K562 (cell line): ENCODE data around the gene ELK4. TPM values are rescaled to one million over a fixed set of nuclear protein-coding genes. Genes with fewer than 3 reads are reported as not detected.

Experiments used
- ADNP ChIP-seq: fragments of 200-800 bp; sonication (Bioruptor generic); IDR thresholded peaks from 2 replicates; pipeline ENCODE4 v1.6.1; 2016; ENCODE audit warnings: missing genetic modification characterization, missing compliant biosample characterization
- BACH1 ChIP-seq: fragments of 200-800 bp; sonication (Bioruptor generic); IDR thresholded peaks from 2 replicates; pipeline ENCODE4 v1.6.1; 2016; ENCODE audit warnings: missing genetic modification characterization, missing compliant biosample characterization
- CTBP1 ChIP-seq: fragments of 450-650 bp; IDR thresholded peaks from 2 replicates; pipeline ENCODE4 v1.6.1; 2016; ENCODE audit warnings: borderline replicate concordance
- CXXC5 ChIP-seq: fragments of 250-450 bp; sonication (Bioruptor Pico); IDR thresholded peaks from 2 replicates; pipeline ENCODE4 v1.8.0; 2022; ENCODE audit warnings: inconsistent platforms, mild to moderate bottlenecking, moderate library complexity
- ETV5 ChIP-seq: sonication (generic); formaldehyde crosslinking; IDR thresholded peaks from 2 replicates; pipeline ENCODE4 v1.4.0; 2020; ENCODE audit warnings: low read depth, mild to moderate bottlenecking, missing genetic modification reagents
- HDAC1 ChIP-seq, 2 experiments: fragments of 450-650 bp; IDR thresholded peaks; 2 replicates each; pipeline ENCODE4 v1.6.1; 2016 to 2017; ENCODE audit warnings: inconsistent platforms in 1 of 2, mild to moderate bottlenecking in 1 of 2, moderate library complexity in 1 of 2
- HDAC2 ChIP-seq: fragments of 450-650 bp; IDR thresholded peaks from 2 replicates; pipeline ENCODE4 v1.6.1; 2016; ENCODE audit warnings: mild to moderate bottlenecking
- HMGN3 ChIP-seq: IDR thresholded peaks from 2 replicates; pipeline ENCODE4 v1.6.1; 2011; ENCODE audit warnings: borderline replicate concordance, low read depth, mild to moderate bottlenecking, mixed read lengths, low read length; ENCODE audit not compliant: insufficient read length; ENCODE audit errors: extremely low read depth
- NRF1 ChIP-seq, 2 experiments: fragments of 450-650 bp; IDR thresholded peaks in 1 of 2; conservative IDR thresholded peaks in 1 of 2; 2 replicates each; pipeline ENCODE4 v1.6.1; 2014; ENCODE audit warnings: mild to moderate bottlenecking in 2 of 2
- RAD21 ChIP-seq, 2 experiments: fragments of 250-450 bp in 1 of 2; fragments of 450-650 bp in 1 of 2; sonication (Bioruptor Pico) in 1 of 2; formaldehyde crosslinking in 1 of 2; IDR thresholded peaks in 1 of 2; conservative IDR thresholded peaks in 1 of 2; 2 replicates each; pipeline versions ENCODE4 v1.4.0 to v1.8.0; 2020 to 2022; ENCODE audit warnings: mild to moderate bottlenecking in 2 of 2, moderate library complexity in 1 of 2
- RBFOX2 ChIP-seq: fragments of 200-400 bp; formaldehyde crosslinking; IDR thresholded peaks from 2 replicates; pipeline ENCODE4 v1.6.1; 2017; ENCODE audit warnings: low read depth, mild to moderate bottlenecking, low read length, moderate library complexity
- RCOR1 ChIP-seq, 2 experiments: IDR thresholded peaks; 2 replicates each; pipeline ENCODE4 v1.6.1; 2012; ENCODE audit warnings: low read depth in 2 of 2, low read length in 2 of 2, borderline replicate concordance in 1 of 2, improper control_type of control experiment in 1 of 2
- SMC3 ChIP-seq: conservative IDR thresholded peaks from 2 replicates; pipeline ENCODE4 v1.6.1; 2011; ENCODE audit warnings: low read depth, low read length, improper control_type of control experiment; ENCODE audit not compliant: insufficient read depth
- SUPT5H ChIP-seq: fragments of 450-650 bp; IDR thresholded peaks from 2 replicates; pipeline ENCODE4 v1.6.1; 2016
- TOE1 ChIP-seq, 2 experiments: fragments of 450-650 bp in 1 of 2; sonication (generic) in 1 of 2; formaldehyde crosslinking in 1 of 2; IDR thresholded peaks; 2 replicates each; pipeline versions ENCODE4 v1.7.1 to v1.8.0; 2016 to 2022; ENCODE audit warnings: borderline replicate concordance in 2 of 2, mild to moderate bottlenecking in 2 of 2, antibody characterized with exemption in 1 of 2, inconsistent platforms in 1 of 2, low read depth in 1 of 2, missing genetic modification reagents in 1 of 2, moderate library complexity in 1 of 2
- ZFX ChIP-seq: sonication (generic); formaldehyde crosslinking; IDR thresholded peaks from 2 replicates; pipeline ENCODE4 v1.8.0; 2022; ENCODE audit warnings: mild to moderate bottlenecking, missing genetic modification reagents, moderate library complexity
- polyA plus RNA-seq, 8 experiments: library from polyadenylated mRNA; depleted of rRNA in 4 of 8; stranded (reverse) in 5 of 8; unstranded in 3 of 8; fragments of >200 nt; fragmentation: Nextera tagmentation in 2 of 8; fragmentation: Illumina TruSeq in 1 of 8; extraction: Ambion mirVana in 2 of 8; extraction: Trizol in 1 of 8; gene quantifications; 2 replicates each; pipeline versions ENCODE4 v1.2.1 to v1.2.3, GENCODE V29; 2011 to 2014; ENCODE audit warnings: inconsistent platforms in 1 of 8, missing spikeins in 1 of 8
- total RNA-seq, 7 experiments: library from RNA; depleted of rRNA in 6 of 7; stranded (reverse); fragments of >200 nt in 6 of 7; fragmentation: Illumina TruSeq in 2 of 7; extraction: Trizol in 2 of 7; gene quantifications; 2 replicates each; pipeline versions ENCODE4 v1.2.1 to v1.2.3, GENCODE V29; 2011 to 2021; ENCODE audit warnings: low replicate concordance in 1 of 7
- TF ChIP-seq, protein P1 (sequence below): sonication (generic); formaldehyde crosslinking; IDR thresholded peaks from 2 replicates; pipeline ENCODE4 v1.8.0; 2022; ENCODE audit warnings: mild to moderate bottlenecking, missing genetic modification reagents
- TF ChIP-seq, protein P2 (sequence below): sonication (generic); formaldehyde crosslinking; IDR thresholded peaks from 2 replicates; pipeline ENCODE4 v1.8.0; 2022; ENCODE audit warnings: missing genetic modification reagents, mild to moderate bottlenecking, moderate library complexity, borderline replicate concordance
- TF ChIP-seq, protein P3 (sequence below): fragments of 450-650 bp; IDR thresholded peaks from 2 replicates; pipeline ENCODE4 v1.7.1; 2018; ENCODE audit warnings: mild to moderate bottlenecking, low read depth; ENCODE audit not compliant: partially characterized antibody
- TF ChIP-seq, protein P4 (sequence below): sonication (generic); formaldehyde crosslinking; IDR thresholded peaks from 2 replicates; pipeline ENCODE4 v1.9.0; 2022; ENCODE audit warnings: mild to moderate bottlenecking, missing genetic modification reagents

Gene ELK4
- total and polyA plus RNA-seq, 9 of the 15 experiments (the other 6 are each of a cell fraction or from before 2014, with no cell fraction given) = 2.0 to 21.7 (median 9.2) TPM

- TF ChIP-seq ZFX (CRISPR knock-in tag) (peak; percentile 77), ADNP (tag) (no peak), HMGN3 (peak; percentile 26), ETV5 (CRISPR knock-in tag) (0 out of 2 replicates have a peak, but pooled peaks have one; percentile 25), NRF1 (conservative IDR thresholded peaks at IDR 0.05 in 1 of 2, IDR thresholded peaks at IDR 0.05 in 1 of 2) (peak; percentile 38 to 47; a peak in 3 of 4 replicates), RCOR1 (IDR thresholded peaks at IDR 0.05; ENCODE audit: borderline replicate concordance in 1 of 2, low read depth in 2 of 2, low read length in 2 of 2) (peak in 1 of 2 experiments; percentile 65; a peak in 1 of 4 replicates), SMC3 (peak; percentile 100), HDAC2 (peak; percentile 71; the same call in 1 of the 2 replicates), BACH1 (tag) (no peak), TOE1 (IDR thresholded peaks at IDR 0.05; ENCODE audit: borderline replicate concordance) (peak; percentile 63; the same call in 1 of the 2 replicates), TOE1 (CRISPR knock-in tag; IDR thresholded peaks at IDR 0.05; ENCODE audit: borderline replicate concordance, low read depth) (no peak), SUPT5H (no peak; the same call in 1 of the 2 replicates), RBFOX2 (peak; percentile 58), HDAC1 (IDR thresholded peaks at IDR 0.05) (0 out of 4 replicates have a peak, but pooled peaks of 1 of the 2 experiments have one; percentile 12), RAD21 (CRISPR knock-in tag; conservative IDR thresholded peaks at IDR 0.05 in 1 of 2, IDR thresholded peaks at IDR 0.05 in 1 of 2) (peak; percentile 99 to 100), CTBP1 (peak; percentile 94), CXXC5 (peak; percentile 70)
- TF ChIP-seq, protein P1, sequence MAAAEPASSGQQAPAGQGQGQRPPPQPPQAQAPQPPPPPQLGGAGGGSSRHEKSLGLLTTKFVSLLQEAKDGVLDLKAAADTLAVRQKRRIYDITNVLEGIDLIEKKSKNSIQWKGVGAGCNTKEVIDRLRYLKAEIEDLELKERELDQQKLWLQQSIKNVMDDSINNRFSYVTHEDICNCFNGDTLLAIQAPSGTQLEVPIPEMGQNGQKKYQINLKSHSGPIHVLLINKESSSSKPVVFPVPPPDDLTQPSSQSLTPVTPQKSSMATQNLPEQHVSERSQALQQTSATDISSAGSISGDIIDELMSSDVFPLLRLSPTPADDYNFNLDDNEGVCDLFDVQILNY (CRISPR knock-in tag) = 0 out of 2 replicates have a peak, but pooled peaks have one; percentile 21
- TF ChIP-seq, protein P2, sequence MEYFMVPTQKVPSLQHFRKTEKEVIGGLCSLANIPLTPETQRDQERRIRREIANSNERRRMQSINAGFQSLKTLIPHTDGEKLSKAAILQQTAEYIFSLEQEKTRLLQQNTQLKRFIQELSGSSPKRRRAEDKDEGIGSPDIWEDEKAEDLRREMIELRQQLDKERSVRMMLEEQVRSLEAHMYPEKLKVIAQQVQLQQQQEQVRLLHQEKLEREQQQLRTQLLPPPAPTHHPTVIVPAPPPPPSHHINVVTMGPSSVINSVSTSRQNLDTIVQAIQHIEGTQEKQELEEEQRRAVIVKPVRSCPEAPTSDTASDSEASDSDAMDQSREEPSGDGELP (CRISPR knock-in tag) = peak; percentile 97
- TF ChIP-seq, protein P3, sequence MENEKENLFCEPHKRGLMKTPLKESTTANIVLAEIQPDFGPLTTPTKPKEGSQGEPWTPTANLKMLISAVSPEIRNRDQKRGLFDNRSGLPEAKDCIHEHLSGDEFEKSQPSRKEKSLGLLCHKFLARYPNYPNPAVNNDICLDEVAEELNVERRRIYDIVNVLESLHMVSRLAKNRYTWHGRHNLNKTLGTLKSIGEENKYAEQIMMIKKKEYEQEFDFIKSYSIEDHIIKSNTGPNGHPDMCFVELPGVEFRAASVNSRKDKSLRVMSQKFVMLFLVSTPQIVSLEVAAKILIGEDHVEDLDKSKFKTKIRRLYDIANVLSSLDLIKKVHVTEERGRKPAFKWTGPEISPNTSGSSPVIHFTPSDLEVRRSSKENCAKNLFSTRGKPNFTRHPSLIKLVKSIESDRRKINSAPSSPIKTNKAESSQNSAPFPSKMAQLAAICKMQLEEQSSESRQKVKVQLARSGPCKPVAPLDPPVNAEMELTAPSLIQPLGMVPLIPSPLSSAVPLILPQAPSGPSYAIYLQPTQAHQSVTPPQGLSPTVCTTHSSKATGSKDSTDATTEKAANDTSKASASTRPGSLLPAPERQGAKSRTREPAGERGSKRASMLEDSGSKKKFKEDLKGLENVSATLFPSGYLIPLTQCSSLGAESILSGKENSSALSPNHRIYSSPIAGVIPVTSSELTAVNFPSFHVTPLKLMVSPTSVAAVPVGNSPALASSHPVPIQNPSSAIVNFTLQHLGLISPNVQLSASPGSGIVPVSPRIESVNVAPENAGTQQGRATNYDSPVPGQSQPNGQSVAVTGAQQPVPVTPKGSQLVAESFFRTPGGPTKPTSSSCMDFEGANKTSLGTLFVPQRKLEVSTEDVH = peak; percentile 55
- TF ChIP-seq, protein P4, sequence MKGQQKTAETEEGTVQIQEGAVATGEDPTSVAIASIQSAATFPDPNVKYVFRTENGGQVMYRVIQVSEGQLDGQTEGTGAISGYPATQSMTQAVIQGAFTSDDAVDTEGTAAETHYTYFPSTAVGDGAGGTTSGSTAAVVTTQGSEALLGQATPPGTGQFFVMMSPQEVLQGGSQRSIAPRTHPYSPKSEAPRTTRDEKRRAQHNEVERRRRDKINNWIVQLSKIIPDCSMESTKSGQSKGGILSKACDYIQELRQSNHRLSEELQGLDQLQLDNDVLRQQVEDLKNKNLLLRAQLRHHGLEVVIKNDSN (CRISPR knock-in tag) = no peak
Observed at GRCh38 chr1:205591522-205592351, 40.1 kb downstream of the ELK4 start (continued).
